Astrocyte (in vitro differentiated cells and primary cell): Measurements from ENCODE around the gene LYPD6B. TPM values are rescaled to one million over a fixed set of nuclear protein-coding genes. Genes with fewer than 3 reads are reported as not detected.

Experiments
- DNase-seq: peaks from one replicate; pipeline ENCODE4 v3.0.0-alpha.2; 2010; ENCODE audit warnings: low read depth
- FAIRE-seq: peaks from 2 replicates; lab custom pipeline; 2011; peaks lifted over from hg19 to GRCh38; lab: Jason Lieb, UNC
- H2AFZ ChIP-seq: 2 replicates; pipeline ENCODE4 v1.6.0; 2012; ENCODE audit warnings: low read depth, low read length, inconsistent platforms
- H3K27ac ChIP-seq: 2 replicates; pipeline ENCODE4 v1.5.1; 2011; ENCODE audit warnings: low read depth, low read length, inconsistent platforms
- H3K27me3 ChIP-seq: 2 replicates; pipeline ENCODE4 v1.6.0; 2011; ENCODE audit warnings: low read length, inconsistent platforms; ENCODE audit not compliant: insufficient read depth
- H3K36me3 ChIP-seq: 2 replicates; pipeline ENCODE4 v1.5.1; 2011; ENCODE audit warnings: low read length, inconsistent platforms; ENCODE audit not compliant: insufficient read depth
- H3K4me1 ChIP-seq: 2 replicates; pipeline ENCODE4 v1.5.1; 2011; ENCODE audit warnings: low read length, inconsistent platforms; ENCODE audit not compliant: insufficient read depth
- H3K4me2 ChIP-seq: 2 replicates; pipeline ENCODE4 v1.6.0; 2012; ENCODE audit warnings: low read length, inconsistent platforms
- H3K4me3 ChIP-seq: 2 replicates; pipeline ENCODE4 v1.5.1; 2011; ENCODE audit warnings: low read depth, mild to moderate bottlenecking, low read length, inconsistent platforms; ENCODE audit not compliant: insufficient read depth
- H3K79me2 ChIP-seq: 2 replicates; pipeline ENCODE4 v1.6.0; 2012; ENCODE audit warnings: mild to moderate bottlenecking, low read length, inconsistent platforms; ENCODE audit not compliant: insufficient read depth
- H3K9ac ChIP-seq: 2 replicates; pipeline ENCODE4 v1.6.0; 2012; ENCODE audit warnings: mild to moderate bottlenecking, low read length, inconsistent platforms
- H3K9me3 ChIP-seq: 2 replicates; pipeline ENCODE4 v1.5.1; 2012; ENCODE audit warnings: low read depth, mild to moderate bottlenecking, low read length, inconsistent platforms; ENCODE audit not compliant: insufficient read depth
- H4K20me1 ChIP-seq: 2 replicates; pipeline ENCODE4 v1.6.0; 2012; ENCODE audit warnings: low read length, inconsistent platforms; ENCODE audit not compliant: insufficient read depth
- H3K27ac Mint-ChIP-seq: one replicate; pipeline ENCODE4 v1.8.0; 2021; ENCODE audit warnings: mild to moderate bottlenecking, mixed read lengths; ENCODE audit not compliant: unreplicated experiment
- H3K27me3 Mint-ChIP-seq: one replicate; pipeline ENCODE4 v1.8.0; 2021; ENCODE audit warnings: low read depth, mixed read lengths; ENCODE audit not compliant: unreplicated experiment
- H3K36me3 Mint-ChIP-seq: one replicate; pipeline ENCODE4 v1.8.0; 2021; ENCODE audit warnings: low read depth, mixed read lengths; ENCODE audit not compliant: unreplicated experiment
- H3K4me1 Mint-ChIP-seq: one replicate; pipeline ENCODE4 v1.8.0; 2021; ENCODE audit warnings: low read depth, mixed read lengths; ENCODE audit not compliant: unreplicated experiment
- H3K4me3 Mint-ChIP-seq: one replicate; pipeline ENCODE4 v1.8.0; 2021; ENCODE audit warnings: mild to moderate bottlenecking, moderate library complexity, mixed read lengths; ENCODE audit not compliant: unreplicated experiment
- H3K9me3 Mint-ChIP-seq: one replicate; pipeline ENCODE4 v1.8.0; 2021; ENCODE audit warnings: mild to moderate bottlenecking, mixed read lengths; ENCODE audit not compliant: unreplicated experiment
- EZH2 ChIP-seq: IDR thresholded peaks from 2 replicates; pipeline ENCODE4 v1.6.1; 2012; ENCODE audit warnings: mild to moderate bottlenecking, low read length, inconsistent platforms; ENCODE audit not compliant: insufficient read depth
- total RNA-seq: library from RNA; stranded (reverse); gene quantifications from 2 replicates; pipeline ENCODE4 v1.2.1, GENCODE V29; 2021
- TF ChIP-seq, protein P1 (sequence below): IDR thresholded peaks from 2 replicates; pipeline ENCODE4 v1.5.1; 2011; ENCODE audit warnings: low read depth, mild to moderate bottlenecking, inconsistent platforms, low read length, moderate library complexity; ENCODE audit not compliant: insufficient read depth

The LYPD6B gene
- total RNA-seq, 1 donor from 2014 or later, result 1.2 TPM

DNA sequence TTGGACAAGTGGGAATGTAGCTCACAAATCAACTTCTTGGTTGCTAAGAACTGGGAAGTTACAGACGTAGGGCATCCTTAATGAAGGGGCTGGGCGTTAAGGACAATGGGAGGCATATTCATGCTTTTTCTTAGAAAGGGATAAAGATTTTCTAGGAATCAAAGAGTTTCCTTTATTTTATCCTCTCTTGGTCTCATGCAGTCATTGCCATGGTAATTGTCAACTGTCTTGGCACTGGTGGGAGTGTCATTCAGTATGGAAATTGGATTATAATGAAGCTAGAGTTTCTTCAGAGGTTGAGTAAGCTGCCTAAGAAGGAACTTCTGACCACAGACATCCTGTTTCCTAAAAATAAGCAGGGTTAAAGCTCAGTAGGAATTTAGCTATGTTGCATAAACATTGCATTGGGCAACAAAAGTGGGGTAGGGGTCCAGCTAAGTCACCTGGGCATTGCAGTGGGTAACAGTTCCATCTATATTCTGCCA is 114.0 kb downstream of the LYPD6B start:
- no peak for TF ChIP-seq EZH2
- TF ChIP-seq, protein P1, sequence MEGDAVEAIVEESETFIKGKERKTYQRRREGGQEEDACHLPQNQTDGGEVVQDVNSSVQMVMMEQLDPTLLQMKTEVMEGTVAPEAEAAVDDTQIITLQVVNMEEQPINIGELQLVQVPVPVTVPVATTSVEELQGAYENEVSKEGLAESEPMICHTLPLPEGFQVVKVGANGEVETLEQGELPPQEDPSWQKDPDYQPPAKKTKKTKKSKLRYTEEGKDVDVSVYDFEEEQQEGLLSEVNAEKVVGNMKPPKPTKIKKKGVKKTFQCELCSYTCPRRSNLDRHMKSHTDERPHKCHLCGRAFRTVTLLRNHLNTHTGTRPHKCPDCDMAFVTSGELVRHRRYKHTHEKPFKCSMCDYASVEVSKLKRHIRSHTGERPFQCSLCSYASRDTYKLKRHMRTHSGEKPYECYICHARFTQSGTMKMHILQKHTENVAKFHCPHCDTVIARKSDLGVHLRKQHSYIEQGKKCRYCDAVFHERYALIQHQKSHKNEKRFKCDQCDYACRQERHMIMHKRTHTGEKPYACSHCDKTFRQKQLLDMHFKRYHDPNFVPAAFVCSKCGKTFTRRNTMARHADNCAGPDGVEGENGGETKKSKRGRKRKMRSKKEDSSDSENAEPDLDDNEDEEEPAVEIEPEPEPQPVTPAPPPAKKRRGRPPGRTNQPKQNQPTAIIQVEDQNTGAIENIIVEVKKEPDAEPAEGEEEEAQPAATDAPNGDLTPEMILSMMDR, result no peak
- Histone ChIP-seq H3K27me3 (no peaks in the 10 kb centered on the region), H3K9me3 (no peaks in the 10 kb centered on the region), H3K9ac (no peak overlapping the region), H2AFZ (no peak overlapping the region), H3K27ac (no peak overlapping the region), H3K36me3 (no peaks in the 10 kb centered on the region), H3K4me1 (no peaks in the 10 kb centered on the region), H4K20me1 (no peaks in the 10 kb centered on the region), H3K4me3 (no peak overlapping the region), H3K4me2 (no peak overlapping the region), H3K79me2 (no peaks in the 10 kb centered on the region)
- Mint-ChIP-seq H3K27ac (no peak overlapping the region), H3K36me3 (no peaks in the 10 kb centered on the region), H3K4me3 (no peak overlapping the region), H3K9me3 (no peaks in the 10 kb centered on the region), H3K27me3 (peaks cover 14% of the 10 kb centered on the region), H3K4me1 (peaks cover 4% of the 10 kb centered on the region)
- no peak for FAIRE-seq
- DNase-seq, result no peak

DNA sequence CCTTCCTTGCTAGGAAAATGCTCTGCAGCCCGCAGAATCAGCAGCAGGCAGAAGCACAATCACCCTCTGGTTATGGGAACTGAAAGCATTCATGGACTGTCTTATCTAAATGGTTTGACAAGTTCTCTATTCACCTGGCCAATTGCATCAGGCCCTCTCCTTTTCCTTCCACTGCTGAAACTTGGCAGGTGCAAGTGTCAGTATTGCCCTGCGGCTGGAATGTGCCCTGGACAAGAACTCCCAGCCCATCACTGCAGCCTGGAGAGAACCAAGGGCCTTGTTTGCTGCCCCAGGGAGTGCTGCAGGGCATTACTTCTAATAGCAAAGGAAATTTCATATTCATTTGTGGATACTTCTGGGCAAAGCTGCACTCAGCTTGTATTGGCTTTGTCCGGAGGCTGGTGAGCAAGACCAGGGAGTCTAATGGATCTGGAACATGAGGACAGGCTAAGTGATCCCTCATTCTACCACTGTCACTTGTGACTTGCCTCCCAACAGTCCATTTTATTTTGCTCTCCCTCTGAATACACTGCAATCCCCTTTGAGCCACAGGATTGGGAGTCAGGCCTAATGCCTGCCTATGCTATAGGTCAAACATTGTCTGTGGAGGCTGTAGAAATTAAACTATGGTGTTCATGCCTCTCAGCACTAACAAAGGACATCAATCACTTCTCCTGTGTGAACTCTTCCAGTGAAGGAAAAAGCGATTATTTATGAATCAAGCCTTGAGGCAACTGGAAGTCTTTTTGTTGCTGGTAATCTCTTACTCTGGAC is 116.9 kb downstream of the LYPD6B start:
- H3K36me3 ChIP-seq, result no peaks in the 10 kb centered on the region
- no peaks in the 10 kb centered on the region for H4K20me1 ChIP-seq
- H3K36me3 Mint-ChIP-seq, result no peaks in the 10 kb centered on the region
- no peaks in the 10 kb centered on the region for H3K9me3 Mint-ChIP-seq
- DNase-seq (no peak), FAIRE-seq (no peak)
- no peaks in the 10 kb centered on the region for H3K27me3 ChIP-seq
- no peak overlapping the region for H3K27ac ChIP-seq
- H3K4me3 Mint-ChIP-seq, result no peak overlapping the region
- no peak overlapping the region for H3K4me3 ChIP-seq
- no peaks in the 10 kb centered on the region for H3K79me2 ChIP-seq
- H3K27ac Mint-ChIP-seq, result no peak overlapping the region
- no peak overlapping the region for H2AFZ ChIP-seq
- no peak overlapping the region for H3K4me2 ChIP-seq
- no peaks in the 10 kb centered on the region for H3K9me3 ChIP-seq
- H3K4me1 Mint-ChIP-seq, result peaks cover 4% of the 10 kb centered on the region
- no peak overlapping the region for H3K9ac ChIP-seq
- H3K4me1 ChIP-seq, result no peaks in the 10 kb centered on the region
- no peak for TF ChIP-seq EZH2
- TF ChIP-seq, protein P1, result no peak
- H3K27me3 Mint-ChIP-seq, result peaks cover 11% of the 10 kb centered on the region

DNA sequence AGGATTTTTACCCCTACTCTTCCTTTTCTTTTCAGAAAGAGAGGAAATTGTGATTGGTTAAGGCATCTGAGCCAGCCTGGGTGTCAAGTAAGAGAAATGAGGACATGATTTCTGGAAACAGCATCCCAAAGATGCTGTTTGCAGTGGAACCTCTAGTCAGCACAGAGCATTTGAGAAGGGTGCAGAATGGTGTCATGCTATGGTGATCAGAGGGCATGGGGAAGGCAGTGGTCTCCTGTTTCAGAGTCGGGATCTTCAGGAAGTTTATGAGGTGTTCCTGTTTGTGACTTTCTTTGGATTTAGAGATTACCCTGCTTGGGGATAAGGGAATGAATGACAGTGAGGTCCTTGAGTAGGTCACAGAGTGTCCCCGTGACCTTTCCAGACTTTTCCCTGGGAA is 117.5 kb downstream of the LYPD6B start:
- H3K9me3 Mint-ChIP-seq, result no peaks in the 10 kb centered on the region
- no peak for FAIRE-seq

More for the DNA sequence above, 117.5 kb downstream of the LYPD6B start:
- Histone ChIP-seq H3K9ac (no peak overlapping the region), H3K4me1 (no peaks in the 10 kb centered on the region), H2AFZ (no peak overlapping the region), H3K4me3 (no peak overlapping the region), H3K36me3 (no peaks in the 10 kb centered on the region), H4K20me1 (no peaks in the 10 kb centered on the region), H3K27me3 (no peaks in the 10 kb centered on the region), H3K79me2 (no peaks in the 10 kb centered on the region), H3K4me2 (no peak overlapping the region), H3K9me3 (no peaks in the 10 kb centered on the region), H3K27ac (no peak overlapping the region)
- Mint-ChIP-seq H3K36me3 (no peaks in the 10 kb centered on the region), H3K27me3 (peaks cover 11% of the 10 kb centered on the region), H3K4me1 (peaks cover 4% of the 10 kb centered on the region), H3K27ac (no peak overlapping the region), H3K4me3 (no peak overlapping the region)
- TF ChIP-seq, protein P1, result no peak
- TF ChIP-seq EZH2, result no peak
- DNase-seq, result no peak
